Prostate gland (tissue), 2 donors: ENCODE results near the gene BRINP1.

Experiments
- CTCF ChIP-seq, 4 experiments: fragments of 200-600 bp in 2 of 4; fragments of 450-650 bp in 2 of 4; sonication (generic) in 2 of 4; IDR thresholded peaks; 1 replicate in 3 of 4; 2 replicates in 1 of 4; pipeline ENCODE4 v1.5.1; 2016 to 2019; ENCODE audit warnings: antibody characterized with exemption in 4 of 4, mild to moderate bottlenecking in 2 of 4, moderate library complexity in 2 of 4
- POLR2A ChIP-seq: fragments of 450-650 bp; IDR thresholded peaks from one replicate; pipeline ENCODE4 v1.6.1; 2016; ENCODE audit warnings: antibody characterized with exemption, mild to moderate bottlenecking

GRCh38 chr9:119221276-119221675 lies 148.0 kb downstream of the BRINP1 start:
- no peak for TF ChIP-seq CTCF (IDR thresholded peaks at IDR 0.05)
- TF ChIP-seq POLR2A = no peak
